Left lung (tissue), 10 donors: ENCODE data around the gene PRRT2. TPM values are rescaled to one million over a fixed set of nuclear protein-coding genes. Genes with fewer than 3 reads are reported as not detected.

ENCODE experiments used
- ATAC-seq: fragments of 200-7000 bp; cut with Tn5 transposase; one replicate; pipeline ENCODE4 v1.9.1; 2020; ENCODE audit warnings: moderate library complexity
- DNase-seq, 4 donors: peaks; one replicate each; pipeline ENCODE4 v3.0.0-alpha.2; 2013 to 2020
- H3K27ac ChIP-seq, 2 donors: fragments of 200-600 bp; sonication (generic) in 1 of 2; one replicate each; pipeline versions ENCODE4 v1.5.0 to v1.8.0; 2020 to 2021
- H3K27me3 ChIP-seq, 2 donors: fragments of 200-600 bp; sonication (generic) in 1 of 2; one replicate each; pipeline versions ENCODE4 v1.5.0 to v1.8.0; 2020 to 2021
- H3K36me3 ChIP-seq, 2 donors: fragments of 200-600 bp; sonication (generic) in 1 of 2; one replicate each; pipeline versions ENCODE4 v1.5.0 to v1.8.0; 2020 to 2021
- H3K4me1 ChIP-seq, 2 donors: fragments of 200-600 bp; one replicate each; pipeline ENCODE4 v1.8.0; 2021
- H3K4me3 ChIP-seq, 2 donors: fragments of 200-600 bp; sonication (generic) in 1 of 2; one replicate each; pipeline versions ENCODE4 v1.5.0 to v1.8.0; 2020 to 2021; ENCODE audit warnings: mild to moderate bottlenecking in 1 of 2
- H3K9me3 ChIP-seq, 2 donors: fragments of 200-600 bp; sonication (generic) in 1 of 2; one replicate each; pipeline versions ENCODE4 v1.5.0 to v1.8.0; 2020 to 2021
- intact Hi-C, 2 donors: fragments of 100-400 bp; cut with DNase I; formaldehyde crosslinking; loops; one replicate each; pipeline versions ENCODE4 v1.11.2 to v1.14.2; 2022
- polyA plus RNA-seq, 6 donors: library from polyadenylated mRNA; unstranded; fragments of 120-200 nt; gene quantifications; one replicate each; pipeline ENCODE4 v1.2.1, GENCODE V29; 2013; ENCODE audit not compliant: insufficient read length in 6 of 6
- total RNA-seq, 2 donors: library from RNA; stranded (reverse); fragmentation: NEBNext Ultra II Directional; extraction: Animal tissue kit (Norgen Biotek cat#: 25700); gene quantifications; one replicate each; pipeline ENCODE4 v1.2.1, GENCODE V29; 2021
- TF ChIP-seq, protein P1 (sequence below), 2 donors: fragments of 200-600 bp; sonication (generic) in 1 of 2; IDR thresholded peaks; one replicate each; pipeline versions ENCODE4 v1.5.0 to v1.8.0; 2021; ENCODE audit warnings: antibody characterized with exemption in 2 of 2
- donor health status: DM: no; HTN: yes; CAD: no.
- donor health status: DM: no; HTN: no; CAD: no.

The PRRT2 gene
- total and polyA plus RNA-seq, 8 donors = 0.94 to 15.1 (median 10.6) TPM

DNA sequence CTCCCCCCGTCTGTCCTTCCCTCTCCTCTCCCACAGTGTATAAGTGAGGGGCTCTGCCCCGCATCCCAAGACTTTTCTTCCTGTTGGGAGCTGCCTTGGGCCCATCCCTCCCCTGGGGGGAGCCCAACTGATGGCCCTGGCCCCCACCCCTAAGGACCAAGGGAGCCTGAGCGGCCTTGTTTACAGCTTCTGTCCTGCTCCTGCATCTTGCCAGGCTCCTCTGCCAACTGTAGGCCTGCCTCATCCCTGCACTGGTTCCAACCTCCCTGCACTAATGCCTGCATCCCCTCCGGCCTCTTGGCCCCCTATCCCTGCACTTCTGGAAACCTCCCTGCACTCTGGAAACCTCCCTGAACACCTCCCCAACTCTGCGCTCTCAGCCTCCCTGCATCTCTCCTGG lies 2.6 kb downstream of the PRRT2 start:
- peaks cover 33 to 80% of the 10 kb centered on the region in 2 donors for H3K4me1 ChIP-seq
- DNase-seq = no peak
- no peaks in the 10 kb centered on the region for H3K9me3 ChIP-seq
- TF ChIP-seq, protein P1, sequence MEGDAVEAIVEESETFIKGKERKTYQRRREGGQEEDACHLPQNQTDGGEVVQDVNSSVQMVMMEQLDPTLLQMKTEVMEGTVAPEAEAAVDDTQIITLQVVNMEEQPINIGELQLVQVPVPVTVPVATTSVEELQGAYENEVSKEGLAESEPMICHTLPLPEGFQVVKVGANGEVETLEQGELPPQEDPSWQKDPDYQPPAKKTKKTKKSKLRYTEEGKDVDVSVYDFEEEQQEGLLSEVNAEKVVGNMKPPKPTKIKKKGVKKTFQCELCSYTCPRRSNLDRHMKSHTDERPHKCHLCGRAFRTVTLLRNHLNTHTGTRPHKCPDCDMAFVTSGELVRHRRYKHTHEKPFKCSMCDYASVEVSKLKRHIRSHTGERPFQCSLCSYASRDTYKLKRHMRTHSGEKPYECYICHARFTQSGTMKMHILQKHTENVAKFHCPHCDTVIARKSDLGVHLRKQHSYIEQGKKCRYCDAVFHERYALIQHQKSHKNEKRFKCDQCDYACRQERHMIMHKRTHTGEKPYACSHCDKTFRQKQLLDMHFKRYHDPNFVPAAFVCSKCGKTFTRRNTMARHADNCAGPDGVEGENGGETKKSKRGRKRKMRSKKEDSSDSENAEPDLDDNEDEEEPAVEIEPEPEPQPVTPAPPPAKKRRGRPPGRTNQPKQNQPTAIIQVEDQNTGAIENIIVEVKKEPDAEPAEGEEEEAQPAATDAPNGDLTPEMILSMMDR (IDR thresholded peaks at IDR 0.05) = no peak
- no peak for ATAC-seq
- H3K27ac ChIP-seq = peak overlapping the region in 1 of 2 donors; percentile 3
- peaks cover 0 to 20% of the 10 kb centered on the region in 2 donors for H3K27me3 ChIP-seq
- H3K4me3 ChIP-seq = no peak overlapping the region
- intact Hi-C loops = no loop called here
- H3K36me3 ChIP-seq = peaks cover 0 to 19% of the 10 kb centered on the region in 2 donors

DNA sequence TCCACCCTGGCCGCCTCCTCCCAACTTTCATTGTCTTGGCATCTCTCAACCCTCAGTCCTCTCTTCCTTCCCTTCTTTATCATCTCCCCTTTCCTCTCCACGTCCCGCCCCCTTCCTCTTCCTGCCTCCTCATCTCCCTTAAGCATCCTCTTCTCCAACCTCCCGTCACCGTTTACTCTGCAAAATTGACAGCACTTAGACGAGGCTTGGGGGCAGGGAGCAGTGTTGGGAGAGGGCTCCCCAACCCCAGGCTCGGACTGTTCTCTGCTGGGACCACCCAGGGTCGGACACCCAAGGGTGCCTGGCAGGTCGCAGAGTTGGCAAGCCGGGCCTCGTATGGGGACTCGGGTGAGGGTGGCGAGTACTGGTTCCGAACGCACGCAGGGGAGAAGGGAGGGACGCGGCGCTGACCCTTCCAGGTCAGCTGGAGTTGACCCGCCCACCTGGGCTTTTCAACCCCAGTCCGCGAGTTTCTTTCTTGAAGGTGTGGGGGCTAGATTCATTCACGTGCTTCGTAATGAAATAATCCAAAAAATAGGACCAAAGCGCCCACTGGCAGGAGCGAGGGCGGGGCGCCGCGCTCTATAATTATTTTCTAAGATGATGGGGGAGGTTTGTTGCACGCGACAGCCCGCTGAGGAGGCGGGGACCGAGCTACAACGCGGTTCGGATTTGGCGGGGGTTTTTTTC lies 3.2 kb downstream of the PRRT2 start:
- DNase-seq (no peak), ATAC-seq (no peak)
- Histone ChIP-seq H3K4me3 (peak overlapping the region; percentile 75 to 84), H3K36me3 (peaks cover 0 to 13% of the 10 kb centered on the region in 2 donors), H3K27me3 (peaks cover 0 to 20% of the 10 kb centered on the region in 2 donors), H3K4me1 (peaks cover 34 to 80% of the 10 kb centered on the region in 2 donors), H3K9me3 (no peaks in the 10 kb centered on the region), H3K27ac (peak overlapping the region; percentile 97)
- intact Hi-C loops = no loop called here
- TF ChIP-seq, protein P1 (IDR thresholded peaks at IDR 0.05) = no peak

- peaks cover 26 to 74% of the 10 kb centered on the region in 2 donors for H3K4me1 ChIP-seq
- ATAC-seq = peak; percentile 75
- no peaks in the 10 kb centered on the region for H3K9me3 ChIP-seq
Observed at GRCh38 chr16:29815793-29816693, 4.0 kb downstream of the PRRT2 start, which contains the start of gene PAGR1. Gene PAGR1 (plus strand): TSS chr16:29816152. CDS start chr16:29816526, 374 bp downstream.

DNA sequence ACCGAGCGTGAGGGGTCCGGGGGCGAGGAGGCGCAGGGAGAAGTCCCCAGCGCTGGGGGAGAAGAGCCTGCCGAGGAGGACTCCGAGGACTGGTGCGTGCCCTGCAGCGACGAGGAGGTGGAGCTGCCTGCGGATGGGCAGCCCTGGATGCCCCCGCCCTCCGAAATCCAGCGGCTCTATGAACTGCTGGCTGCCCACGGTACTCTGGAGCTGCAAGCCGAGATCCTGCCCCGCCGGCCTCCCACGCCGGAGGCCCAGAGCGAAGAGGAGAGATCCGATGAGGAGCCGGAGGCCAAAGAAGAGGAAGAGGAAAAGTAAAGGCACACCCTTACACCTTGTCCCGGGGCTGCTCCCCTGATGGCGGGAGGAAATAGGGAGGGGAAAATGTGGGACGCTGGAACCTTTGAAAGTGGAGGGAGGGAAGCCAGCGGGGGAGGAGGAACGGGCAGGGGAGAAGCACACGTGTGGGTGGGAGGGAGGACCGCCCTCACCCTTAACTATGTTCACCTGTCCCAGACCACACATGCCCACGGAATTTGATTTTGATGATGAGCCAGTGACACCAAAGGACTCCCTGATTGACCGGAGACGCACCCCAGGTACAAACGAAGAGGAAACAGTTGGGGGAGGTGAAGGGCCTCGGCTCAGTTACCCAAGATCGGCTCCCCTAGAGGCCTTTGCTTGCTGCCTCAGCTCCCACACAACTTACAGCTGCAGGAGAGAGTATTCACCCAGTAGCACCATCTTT lies 4.9 kb downstream of the PRRT2 start:
- TF ChIP-seq, protein P1 (IDR thresholded peaks at IDR 0.05) = no peak
- Histone ChIP-seq H3K4me3 (peak overlapping the region; percentile 75 to 84), H3K4me1 (peaks cover 31 to 74% of the 10 kb centered on the region in 2 donors), H3K9me3 (no peaks in the 10 kb centered on the region), H3K27ac (peak overlapping the region; percentile 97), H3K27me3 (peaks cover 0 to 13% of the 10 kb centered on the region in 2 donors), H3K36me3 (peaks cover 0 to 9% of the 10 kb centered on the region in 2 donors)
- ATAC-seq (peak; percentile 38), DNase-seq (peak in 3 of 4 donors; percentile 45 to 91 (median 75))
- intact Hi-C loops = no loop called here

More at GRCh38 chr16:29815793-29816693, 4.0 kb downstream of the PRRT2 start, which contains the start of gene PAGR1:
- peak within 1 kb of the TSS; percentile 97 for H3K27ac ChIP-seq
- peaks cover 0 to 20% of the 10 kb centered on the region in 2 donors for H3K27me3 ChIP-seq
- TF ChIP-seq, protein P1 (IDR thresholded peaks at IDR 0.05) = peak; percentile 71 to 88
- DNase-seq = peak; percentile 99 to 100 (median 100)
- intact Hi-C loops = no loop called here
- peaks cover 0 to 9% of the 10 kb centered on the region in 2 donors for H3K36me3 ChIP-seq
- H3K4me3 ChIP-seq = peak within 1 kb of the TSS; percentile 75 to 84
